Esophagus muscularis mucosa (tissue), 4 donors: Measurements from ENCODE around the gene LMNA. TPM values are rescaled to one million over a fixed set of nuclear protein-coding genes. Genes with fewer than 3 reads are reported as not detected.
A peak's percentile ranks its signal among the peaks of the same experiment; 100 is the strongest.

Experiments used
- DNase-seq: peaks from one replicate; pipeline ENCODE4 v3.0.0-alpha.2; 2017; ENCODE audit errors: extremely low spot score
- H3K27ac ChIP-seq, 4 donors: fragments of 200-600 bp; sonication (generic); replicated peaks in 1 of 4; 1 replicate in 3 of 4; 2 replicates in 1 of 4; pipeline ENCODE4 v1.5.1; 2016 to 2019; ENCODE audit warnings: mild to moderate bottlenecking in 1 of 4
- H3K27me3 ChIP-seq, 4 donors: fragments of 200-600 bp; sonication (generic); one replicate each; pipeline versions ENCODE4 v1.5.1 to v1.6.0; 2016 to 2019
- H3K36me3 ChIP-seq, 4 donors: fragments of 200-600 bp; sonication (generic); one replicate each; pipeline ENCODE4 v1.5.1; 2016 to 2019
- H3K4me1 ChIP-seq, 4 donors: fragments of 200-600 bp; sonication (generic); one replicate each; pipeline ENCODE4 v1.5.1; 2016 to 2019
- H3K4me3 ChIP-seq, 4 donors: fragments of 200-600 bp; sonication (generic); 1 replicate in 2 of 4; 2 replicates in 2 of 4; pipeline ENCODE4 v1.5.1; 2016 to 2019; ENCODE audit warnings: mild to moderate bottlenecking in 4 of 4, moderate library complexity in 1 of 4
- H3K9me3 ChIP-seq, 4 donors: fragments of 200-600 bp; sonication (generic); 1 replicate in 3 of 4; 2 replicates in 1 of 4; pipeline ENCODE4 v1.5.1; 2016 to 2019
- CTCF ChIP-seq, 3 experiments: fragments of 200-600 bp in 2 of 3; fragments of 450-650 bp in 1 of 3; sonication (generic) in 2 of 3; IDR thresholded peaks; one replicate each; pipeline ENCODE4 v1.5.1; 2017 to 2019; ENCODE audit warnings: antibody characterized with exemption in 3 of 3, mild to moderate bottlenecking in 2 of 3, moderate library complexity in 1 of 3
- EP300 ChIP-seq: sonication (generic); formaldehyde crosslinking; IDR thresholded peaks from one replicate; pipeline ENCODE4 v1.6.1; 2017; ENCODE audit warnings: antibody characterized with exemption
- POLR2A ChIP-seq: fragments of 450-650 bp; IDR thresholded peaks from one replicate; pipeline ENCODE4 v1.6.1; 2017; ENCODE audit warnings: antibody characterized with exemption, moderate library complexity, mild to moderate bottlenecking, low read depth
- POLR2AphosphoS5 ChIP-seq, 2 donors: sonication (generic); formaldehyde crosslinking; IDR thresholded peaks; one replicate each; pipeline ENCODE4 v1.6.1; 2017; ENCODE audit warnings: antibody characterized with exemption in 2 of 2
- WGBS: methylation state at CpG from one replicate; pipeline ENCODE4 v1.1.5; 2018; 5-methylcytosine and 5-hydroxymethylcytosine counted together
- intact Hi-C: fragments of 100-400 bp; cut with DNase I; formaldehyde crosslinking; loops from one replicate; pipeline ENCODE4 v1.15.1; 2023
- total RNA-seq, 4 donors: library from RNA; depleted of rRNA; stranded (reverse); fragments of >200 nt; gene quantifications; one replicate each; pipeline versions ENCODE4 v1.1.0 to v1.2.1, GENCODE V29; 2016

Gene LMNA
- total RNA-seq, 4 donors from 2014 or later, result 311 to 589 (median 380) TPM

- no peak for TF ChIP-seq POLR2A
- no peak for TF ChIP-seq CTCF (IDR thresholded peaks at IDR 0.05)
- no peak for TF ChIP-seq EP300
- no peak for TF ChIP-seq POLR2AphosphoS5 (IDR thresholded peaks at IDR 0.05)
- Histone ChIP-seq H3K27me3 (no peaks in the 10 kb centered on the region), H3K27ac (peak overlapping the region in 2 of 4 donors; percentile 11 to 32), H3K9me3 (no peaks in the 10 kb centered on the region), H3K4me3 (no peak overlapping the region), H3K36me3 (peaks cover 0 to 6% (median 0%) of the 10 kb centered on the region in 4 donors), H3K4me1 (peaks cover 40 to 73% (median 70%) of the 10 kb centered on the region in 4 donors)
- DNase-seq, result no peak
- intact Hi-C loops, result no loop called here
- 80% methylated on average over 2 of the region's 2 CpGs for WGBS
These were observed 4.3 kb upstream of the LMNA start for GRCh38 chr1:156110252-156110651.

DNA sequence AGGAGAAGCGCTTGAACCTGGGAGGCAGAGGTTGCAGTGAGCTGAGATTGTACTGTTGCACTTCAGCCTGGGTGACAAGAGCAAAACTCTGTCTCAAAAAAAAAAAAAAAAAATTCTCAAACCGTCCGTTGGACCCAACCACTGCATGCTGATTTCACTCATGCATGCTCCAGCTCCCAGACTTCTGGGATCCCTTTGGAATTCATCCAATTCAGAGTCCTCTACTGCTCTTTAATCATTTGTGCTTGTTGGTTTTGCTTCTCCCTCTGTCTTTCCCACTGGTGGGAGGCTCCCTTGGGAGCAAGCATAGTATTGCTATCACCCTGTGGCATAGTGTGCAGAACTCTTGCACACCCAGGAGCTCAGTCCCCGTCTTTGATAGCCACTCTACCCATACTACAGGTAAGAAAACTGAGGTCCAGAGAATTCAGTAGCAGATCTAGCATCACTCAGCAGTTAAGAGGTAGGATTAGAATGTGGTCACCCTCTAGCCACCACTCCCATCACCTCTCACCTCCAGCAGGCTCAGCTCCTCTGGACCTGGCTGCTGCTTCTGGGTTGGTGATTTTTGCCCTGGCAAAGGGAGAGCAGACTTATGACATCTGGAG, 3.1 kb upstream of the LMNA start:
- WGBS, result 52% methylated on average over 4 of the region's 4 CpGs
- Histone ChIP-seq H3K27ac (peak overlapping the region; percentile 92 to 100 (median 96)), H3K4me3 (no peak overlapping the region), H3K36me3 (peaks cover 0 to 6% (median 0%) of the 10 kb centered on the region in 4 donors), H3K4me1 (peaks cover 31 to 64% (median 60%) of the 10 kb centered on the region in 4 donors), H3K27me3 (no peaks in the 10 kb centered on the region), H3K9me3 (no peaks in the 10 kb centered on the region)
- no peak for DNase-seq
- TF ChIP-seq EP300 (no peak), POLR2AphosphoS5 (IDR thresholded peaks at IDR 0.05) (no peak), POLR2A (no peak)
- intact Hi-C loops, result no loop called here

DNA sequence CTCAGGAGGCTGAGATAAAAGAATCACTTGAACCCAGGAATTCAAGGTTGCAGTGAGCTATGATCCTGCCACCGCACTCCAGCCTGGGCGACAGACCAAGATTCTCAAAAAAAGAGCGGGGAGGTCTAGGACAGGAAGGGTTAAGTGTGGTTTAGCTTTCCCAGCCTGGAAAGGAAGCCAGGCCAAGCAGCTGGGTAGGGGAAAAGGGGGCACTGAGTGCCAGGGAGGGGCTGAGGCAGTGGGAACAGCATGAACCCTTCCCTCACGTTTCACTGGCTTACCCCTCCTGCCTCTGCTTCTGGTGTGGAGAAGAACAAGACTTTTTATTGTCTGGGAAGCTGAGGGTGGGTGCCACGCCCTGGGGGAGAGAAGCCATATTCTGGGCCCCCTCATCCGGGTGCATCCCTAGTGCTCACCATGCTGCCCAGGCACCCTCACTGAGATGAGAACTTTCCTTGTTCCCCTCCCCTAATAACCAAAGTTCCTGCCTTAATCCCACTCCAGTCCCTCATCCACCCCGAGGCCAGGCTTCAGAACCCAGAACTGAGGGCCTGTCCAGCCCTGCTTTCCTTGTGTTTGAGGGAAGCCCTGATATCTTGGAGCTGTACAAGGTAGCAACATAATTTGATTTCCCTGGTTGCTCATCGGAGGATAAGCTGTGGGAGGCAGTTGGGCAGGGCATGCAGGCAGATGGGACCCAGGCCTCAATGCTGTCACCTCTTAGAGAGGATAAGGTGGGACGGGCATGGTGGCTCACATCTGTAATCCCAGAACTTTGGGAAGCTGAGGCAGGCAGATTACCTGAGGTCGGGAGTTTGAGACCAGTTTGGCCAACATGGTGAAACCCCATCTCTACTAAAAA, 2.0 kb upstream of the LMNA start:
- DNase-seq, result no peak
- Histone ChIP-seq H3K36me3 (peaks cover 0 to 6% (median 0%) of the 10 kb centered on the region in 4 donors), H3K27ac (peak overlapping the region; percentile 92 to 100 (median 96)), H3K9me3 (no peaks in the 10 kb centered on the region), H3K4me1 (peaks cover 29 to 64% (median 61%) of the 10 kb centered on the region in 4 donors), H3K27me3 (no peaks in the 10 kb centered on the region), H3K4me3 (no peak overlapping the region)
- 56% methylated on average over 6 of the region's 10 CpGs for WGBS
- intact Hi-C loops, result no loop called here
- TF ChIP-seq POLR2AphosphoS5 (IDR thresholded peaks at IDR 0.05) (peak; percentile 24 to 38), EP300 (no peak)

DNA sequence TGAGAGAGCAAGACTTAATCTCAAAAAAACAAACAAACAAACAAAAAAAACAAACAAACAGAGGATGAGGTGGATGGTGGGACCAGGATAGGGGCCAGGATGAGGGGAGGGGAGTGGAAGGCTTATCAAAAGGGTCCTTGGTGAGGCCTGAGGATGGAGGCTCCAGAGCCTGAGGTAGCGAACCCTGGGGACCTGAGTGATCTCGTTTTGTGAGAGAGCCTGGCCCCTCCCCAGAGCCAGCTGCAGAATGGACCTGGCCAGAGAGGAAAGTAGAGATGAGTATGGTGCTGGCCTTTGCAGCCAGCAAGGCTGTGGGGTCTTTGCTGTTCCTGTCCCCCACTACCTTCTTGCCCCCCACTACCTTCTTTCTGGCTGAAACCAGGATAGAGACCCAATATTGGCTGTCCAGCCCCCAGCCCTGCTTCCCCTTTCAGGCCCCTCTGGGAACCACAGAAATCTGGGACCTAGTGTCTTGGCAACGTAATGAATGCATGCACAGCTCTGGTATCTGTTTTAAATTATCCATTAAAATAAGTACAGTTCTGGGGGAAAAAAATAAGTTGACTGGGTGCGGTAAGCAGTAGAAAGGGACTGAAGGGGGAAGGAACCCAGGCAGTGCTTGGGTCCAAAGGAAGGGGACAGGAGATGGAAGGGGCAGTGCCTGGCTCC, 1.1 kb upstream of the LMNA start:
- no peak for DNase-seq
- Histone ChIP-seq H3K27ac (peak overlapping the region; percentile 92 to 100 (median 96)), H3K27me3 (no peaks in the 10 kb centered on the region), H3K36me3 (peaks cover 0 to 6% (median 0%) of the 10 kb centered on the region in 4 donors), H3K4me3 (peak overlapping the region in 1 of 4 donors; percentile 89), H3K4me1 (peaks cover 32 to 67% (median 64%) of the 10 kb centered on the region in 4 donors), H3K9me3 (no peaks in the 10 kb centered on the region)
- TF ChIP-seq CTCF (IDR thresholded peaks at IDR 0.05) (no peak), POLR2A (no peak), POLR2AphosphoS5 (IDR thresholded peaks at IDR 0.05) (no peak), EP300 (no peak)
- WGBS, result 44% methylated on average over 4 of the region's 4 CpGs
- intact Hi-C loops, result no loop called here

GRCh38 chr1:156114919-156115513, 505 bp downstream of the LMNA start:
- DNase-seq, result no peak
- 0% methylated on average over 23 of the region's 49 CpGs for WGBS

More at GRCh38 chr1:156114919-156115513, 505 bp downstream of the LMNA start:
- no peaks in the 10 kb centered on the region for H3K27me3 ChIP-seq
- H3K9me3 ChIP-seq, result no peaks in the 10 kb centered on the region
- peaks cover 41 to 75% (median 72%) of the 10 kb centered on the region in 4 donors for H3K4me1 ChIP-seq
- no peak for TF ChIP-seq EP300
- no peak for TF ChIP-seq POLR2A
- no peak for TF ChIP-seq POLR2AphosphoS5 (IDR thresholded peaks at IDR 0.05)
- TF ChIP-seq CTCF (IDR thresholded peaks at IDR 0.05), result no peak
- H3K4me3 ChIP-seq, result peak overlapping the region; percentile 69 to 97 (median 93)
- peak overlapping the region; percentile 92 to 100 (median 96) for H3K27ac ChIP-seq
- intact Hi-C loops, result no loop called here
- peaks cover 0 to 14% (median 0%) of the 10 kb centered on the region in 4 donors for H3K36me3 ChIP-seq
